Small intestine (tissue), 16 donors: ENCODE data around the gene LAGE3. TPM values are rescaled to one million over a fixed set of nuclear protein-coding genes. Genes with fewer than 3 reads are reported as not detected.

ENCODE experiments used
- DNase-seq, 2 donors: peaks; one replicate each; pipeline versions ENCODE4 v3.0.0 to v3.0.0-alpha.2; 2013
- FAIRE-seq: peaks from 2 replicates; lab custom pipeline; 2012; peaks lifted over from hg19 to GRCh38; lab: Jason Lieb, UNC
- H3K27ac ChIP-seq, 3 donors: one replicate each; pipeline ENCODE4 v1.5.1; 2013; ENCODE audit warnings: low read length in 2 of 3, mild to moderate bottlenecking in 2 of 3, control low read depth in 1 of 3, inconsistent platforms in 1 of 3, low read depth in 1 of 3, moderate library complexity in 1 of 3
- H3K27me3 ChIP-seq, 3 donors: one replicate each; pipeline ENCODE4 v1.6.1; 2013; ENCODE audit warnings: low read length in 3 of 3, inconsistent platforms in 1 of 3; ENCODE audit not compliant: control insufficient read depth in 3 of 3, insufficient read depth in 3 of 3
- H3K36me3 ChIP-seq, 3 donors: one replicate each; pipeline ENCODE4 v1.6.1; 2013; ENCODE audit warnings: low read length in 3 of 3, inconsistent platforms in 1 of 3, low read depth in 1 of 3, mild to moderate bottlenecking in 1 of 3, moderate library complexity in 1 of 3; ENCODE audit not compliant: control insufficient read depth in 3 of 3, insufficient read depth in 2 of 3
- H3K4me1 ChIP-seq, 3 donors: one replicate each; pipeline ENCODE4 v1.6.1; 2013; ENCODE audit warnings: low read length in 2 of 3, inconsistent platforms in 1 of 3, low read depth in 1 of 3, mild to moderate bottlenecking in 1 of 3, moderate library complexity in 1 of 3; ENCODE audit not compliant: control insufficient read depth in 3 of 3, insufficient read depth in 2 of 3
- H3K4me3 ChIP-seq, 3 donors: one replicate each; pipeline ENCODE4 v1.5.1; 2013; ENCODE audit warnings: low read length in 3 of 3, control low read depth in 1 of 3, inconsistent platforms in 1 of 3, low read depth in 1 of 3, mild to moderate bottlenecking in 1 of 3, moderate library complexity in 1 of 3
- H3K9me3 ChIP-seq, 2 donors: one replicate each; pipeline ENCODE4 v1.6.1; 2013; ENCODE audit warnings: low read depth in 1 of 2, low read length in 1 of 2; ENCODE audit not compliant: control insufficient read depth in 2 of 2, insufficient read depth in 1 of 2
- WGBS, 3 donors: extraction: QIAGEN DNeasy Blood & Tissue Kit; methylation state at CpG; one replicate each; pipeline ENCODE4 v1.1.7; 2013; 5-methylcytosine and 5-hydroxymethylcytosine counted together
- long read RNA-seq, 10 donors: transcript quantifications; one replicate each; lab custom pipeline, GENCODE V29; 2026
- polyA plus RNA-seq, 4 donors: library from polyadenylated mRNA; stranded (reverse) in 3 of 4; unstranded in 1 of 4; fragments of 200-250 nt in 3 of 4; fragments of 120-200 nt in 1 of 4; gene quantifications; one replicate each; pipeline versions ENCODE4 v1.2.1 to v1.2.3, GENCODE V29; 2013
- donor health status: healthy with polysubstance abuse.
- donor health status: control.
- donor health status: control.
- donor health status: Bipolar disorder and iron deficiency.
- donor health status: healthy.

LAGE3 gene, protein sequence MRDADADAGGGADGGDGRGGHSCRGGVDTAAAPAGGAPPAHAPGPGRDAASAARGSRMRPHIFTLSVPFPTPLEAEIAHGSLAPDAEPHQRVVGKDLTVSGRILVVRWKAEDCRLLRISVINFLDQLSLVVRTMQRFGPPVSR
- polyA plus RNA-seq = 10 to 100 TPM in 3 of 4 donors, 1 to 10 TPM in 1; 8.1 to 26.6 (median 21.8) TPM
- long read RNA-seq, donor 1, transcript LAGE3-201 (3 exons, 949 nt) = major isoform, 67 of 67 reads
- long read RNA-seq, donor 1, partial matches to known transcripts = 0 of 67 reads
- long read RNA-seq, donor 1, other reads (novel, unspliced or antisense) = 0 of 67 reads
- long read RNA-seq, donor 2, transcript LAGE3-201 (3 exons, 949 nt) = major isoform, 10 of 10 reads
- long read RNA-seq, donor 2, partial matches to known transcripts = 0 of 10 reads
- long read RNA-seq, donor 2, other reads (novel, unspliced or antisense) = 0 of 10 reads
- long read RNA-seq, donor 3, transcript LAGE3-201 (3 exons, 949 nt) = major isoform, 24 of 24 reads
- long read RNA-seq, donor 3, partial matches to known transcripts = 0 of 24 reads
- long read RNA-seq, donor 3, other reads (novel, unspliced or antisense) = 0 of 24 reads
- long read RNA-seq, donor 4 = 0 reads
- long read RNA-seq, donor 5, transcript LAGE3-201 (3 exons, 949 nt) = major isoform, 12 of 12 reads
- long read RNA-seq, donor 5, partial matches to known transcripts = 0 of 12 reads
- long read RNA-seq, donor 5, other reads (novel, unspliced or antisense) = 0 of 12 reads
- long read RNA-seq, donor 6, transcript LAGE3-201 (3 exons, 949 nt) = major isoform, 19 of 19 reads
- long read RNA-seq, donor 6, partial matches to known transcripts = 0 of 19 reads
- long read RNA-seq, donor 6, other reads (novel, unspliced or antisense) = 0 of 19 reads
- long read RNA-seq, donor 7, transcript LAGE3-201 (3 exons, 949 nt) = major isoform, 52 of 52 reads
- long read RNA-seq, donor 7, partial matches to known transcripts = 0 of 52 reads
- long read RNA-seq, donor 7, other reads (novel, unspliced or antisense) = 0 of 52 reads
- long read RNA-seq, donor 8, partial matches to known transcripts = 0 of 2 reads
- long read RNA-seq, donor 8, other reads (novel, unspliced or antisense) = 0 of 2 reads
- long read RNA-seq, donor 9, partial matches to known transcripts = 0 of 1 reads
- long read RNA-seq, donor 9, other reads (novel, unspliced or antisense) = 0 of 1 reads
- long read RNA-seq, donor 10, transcript LAGE3-201 (3 exons, 949 nt) = major isoform, 31 of 31 reads
- long read RNA-seq, donor 10, partial matches to known transcripts = 0 of 31 reads
- long read RNA-seq, donor 10, other reads (novel, unspliced or antisense) = 0 of 31 reads

DNA sequence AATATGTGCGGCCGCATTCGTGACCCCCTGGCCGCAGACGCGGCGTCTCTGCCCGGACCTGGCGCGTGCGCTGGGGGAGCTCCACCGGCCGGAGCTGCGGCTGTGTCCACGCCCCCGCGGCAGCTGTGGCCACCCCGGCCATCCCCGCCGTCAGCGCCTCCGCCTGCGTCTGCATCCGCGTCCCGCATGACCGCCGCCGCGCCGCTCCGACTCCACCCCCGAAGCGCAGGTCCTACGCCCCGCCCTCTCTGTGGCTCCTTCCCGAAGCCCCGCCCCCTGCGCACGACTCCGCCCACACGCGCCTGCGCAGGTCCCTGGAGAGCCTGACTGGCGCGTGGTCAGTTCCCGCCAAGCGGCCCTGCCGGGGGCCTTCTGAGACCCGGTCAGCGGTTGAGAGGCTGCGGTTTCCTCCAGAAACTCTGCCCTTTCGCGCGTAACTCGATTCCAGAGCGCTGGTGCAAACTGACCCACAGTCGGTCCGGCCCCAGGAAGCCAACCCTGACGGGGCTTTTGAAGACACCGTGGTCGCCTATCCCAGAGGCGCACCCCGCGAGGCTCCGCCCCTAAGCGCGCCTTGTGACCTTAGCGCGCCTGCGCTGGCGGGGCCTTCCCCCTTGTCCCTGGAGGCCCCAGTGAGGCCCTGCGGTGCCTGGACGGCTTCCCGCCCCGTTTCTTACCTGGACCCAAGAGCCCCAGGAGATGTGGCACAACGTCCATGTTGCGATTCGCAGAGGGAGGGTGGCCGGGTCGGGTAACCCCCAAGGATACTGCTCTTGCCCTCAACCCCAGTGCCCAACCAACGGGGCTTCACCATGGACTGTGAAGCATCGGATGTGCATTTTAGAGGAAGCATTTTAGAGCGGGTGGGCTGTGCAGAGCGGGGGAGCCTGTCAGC, at the start of gene LAGE3:
LAGE3 (minus strand) TSS at position 554 of the 895 bp plus-strand sequence; CDS start at position 188, 366 bp downstream.
- Histone ChIP-seq H3K36me3 (peaks cover 0 to 12% (median 0%) of the 10 kb centered on the region in 3 donors), H3K4me1 (peaks cover 0 to 5% (median 0%) of the 10 kb centered on the region in 3 donors), H3K27me3 (no peaks in the 10 kb centered on the region), H3K4me3 (peak within 1 kb of the TSS; percentile 41 to 55 (median 52)), H3K9me3 (no peaks in the 10 kb centered on the region), H3K27ac (peak within 1 kb of the TSS; percentile 34 to 93 (median 90))
- DNase-seq (peak; percentile 85 to 94), FAIRE-seq (no peak)
- 2 to 54% (median 5%) methylated on average over 42 to 85 of the region's 85 CpGs for WGBS, 3 donors

DNA sequence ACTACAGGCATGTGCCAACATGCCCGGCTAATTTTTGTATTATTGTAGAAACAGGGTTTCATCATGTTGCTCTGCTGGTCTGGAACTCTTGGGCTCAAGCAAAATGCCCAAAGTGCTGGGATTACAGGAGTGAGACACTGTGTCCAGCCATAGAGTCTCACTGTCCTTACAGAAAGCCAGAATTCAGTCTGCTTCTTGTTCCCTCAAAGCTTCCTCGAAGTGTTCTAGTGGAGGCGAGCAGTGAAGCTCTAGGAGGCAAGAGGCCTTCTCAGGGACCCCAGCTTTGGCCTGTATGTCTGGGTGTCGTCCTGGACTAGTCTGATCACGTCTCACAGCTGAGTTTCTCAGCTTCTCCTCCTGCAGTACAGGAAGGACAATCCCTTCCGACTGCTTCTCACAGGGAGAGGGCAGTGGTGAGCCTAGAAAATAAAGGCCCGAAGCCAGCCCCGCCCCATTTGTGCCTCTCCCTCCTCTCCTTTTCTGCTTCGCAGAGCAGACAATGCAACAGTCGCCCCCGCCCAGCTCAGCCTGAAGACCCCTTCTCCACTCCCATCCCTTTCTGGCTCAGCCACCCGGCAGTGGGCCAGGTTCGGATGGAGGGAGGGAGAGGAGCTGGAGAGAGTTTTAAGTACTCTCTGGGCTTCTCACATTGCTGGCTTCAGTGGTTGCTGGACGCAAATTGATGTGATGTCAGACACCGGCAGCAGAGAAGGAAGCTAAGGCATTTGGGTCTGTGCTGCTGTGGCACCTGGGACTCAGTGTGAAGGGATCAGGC, 48.0 kb upstream of the LAGE3 start:
- no peaks in the 10 kb centered on the region for H3K9me3 ChIP-seq
- peaks cover 0 to 20% (median 0%) of the 10 kb centered on the region in 3 donors for H3K4me1 ChIP-seq
- FAIRE-seq (no peak), DNase-seq (peak; percentile 80 to 82)
- peaks cover 0 to 5% (median 0%) of the 10 kb centered on the region in 3 donors for H3K36me3 ChIP-seq
- 7 to 28% (median 10%) methylated on average over 13 to 15 of the region's 15 CpGs for WGBS, 3 donors
- peak overlapping the region in 1 of 3 donors; percentile 37 for H3K4me3 ChIP-seq
- no peaks in the 10 kb centered on the region for H3K27me3 ChIP-seq
- H3K27ac ChIP-seq = peak overlapping the region in 2 of 3 donors; percentile 74 to 82

GRCh38 chrX:154525606-154526490, 46.8 kb upstream of the LAGE3 start:
- DNase-seq = no peak
- H3K4me3 ChIP-seq = no peak overlapping the region
- 78 to 85% (median 81%) methylated on average over 13 to 14 of the region's 14 CpGs for WGBS, 3 donors
- H3K9me3 ChIP-seq = no peaks in the 10 kb centered on the region
- no peak for FAIRE-seq
- H3K4me1 ChIP-seq = peaks cover 0 to 12% (median 0%) of the 10 kb centered on the region in 3 donors
- H3K27ac ChIP-seq = no peak overlapping the region
- no peaks in the 10 kb centered on the region for H3K27me3 ChIP-seq
- H3K36me3 ChIP-seq = peaks cover 0 to 2% (median 0%) of the 10 kb centered on the region in 3 donors

DNA sequence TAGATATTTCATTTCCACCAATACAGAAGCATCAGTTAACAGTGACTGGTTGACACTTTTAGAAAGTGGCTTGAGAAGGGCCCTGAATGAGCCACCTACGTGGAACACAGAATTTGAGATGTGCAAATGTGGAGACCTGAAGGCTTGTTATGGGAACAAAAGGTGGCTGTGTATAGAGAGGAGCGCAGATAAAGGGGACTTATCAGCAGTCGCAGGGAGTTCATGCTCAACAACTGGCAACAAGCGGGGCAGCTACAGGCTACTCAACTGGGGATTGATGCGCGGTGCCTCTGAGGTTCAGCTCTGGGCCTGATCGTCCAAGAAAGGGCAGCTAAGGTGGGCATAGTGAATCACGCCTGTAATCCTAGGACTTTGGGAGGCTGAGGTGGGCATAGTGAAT, 40.3 kb upstream of the LAGE3 start:
- 89 to 95% (median 94%) methylated on average over 8 of the region's 8 CpGs for WGBS, 3 donors
- Histone ChIP-seq H3K4me1 (peaks cover 0 to 20% (median 0%) of the 10 kb centered on the region in 3 donors), H3K27ac (no peak overlapping the region), H3K27me3 (no peaks in the 10 kb centered on the region), H3K36me3 (no peaks in the 10 kb centered on the region), H3K4me3 (no peak overlapping the region), H3K9me3 (no peaks in the 10 kb centered on the region)
- FAIRE-seq = no peak
- no peak for DNase-seq

- no peaks in the 10 kb centered on the region for H3K27me3 ChIP-seq
- no peaks in the 10 kb centered on the region for H3K9me3 ChIP-seq
- FAIRE-seq (no peak), DNase-seq (peak; percentile 51 to 58)
- 34 to 56% (median 37%) methylated on average over 25 of the region's 25 CpGs for WGBS, 3 donors
- peak overlapping the region; percentile 69 to 100 (median 98) for H3K27ac ChIP-seq
- peak overlapping the region in 2 of 3 donors; percentile 6 to 61 for H3K4me3 ChIP-seq
- peaks cover 0 to 20% (median 0%) of the 10 kb centered on the region in 3 donors for H3K4me1 ChIP-seq
- peaks cover 0 to 13% (median 0%) of the 10 kb centered on the region in 3 donors for H3K36me3 ChIP-seq
These were observed 38.2 kb upstream of the LAGE3 start for GRCh38 chrX:154517101-154517781.

DNA sequence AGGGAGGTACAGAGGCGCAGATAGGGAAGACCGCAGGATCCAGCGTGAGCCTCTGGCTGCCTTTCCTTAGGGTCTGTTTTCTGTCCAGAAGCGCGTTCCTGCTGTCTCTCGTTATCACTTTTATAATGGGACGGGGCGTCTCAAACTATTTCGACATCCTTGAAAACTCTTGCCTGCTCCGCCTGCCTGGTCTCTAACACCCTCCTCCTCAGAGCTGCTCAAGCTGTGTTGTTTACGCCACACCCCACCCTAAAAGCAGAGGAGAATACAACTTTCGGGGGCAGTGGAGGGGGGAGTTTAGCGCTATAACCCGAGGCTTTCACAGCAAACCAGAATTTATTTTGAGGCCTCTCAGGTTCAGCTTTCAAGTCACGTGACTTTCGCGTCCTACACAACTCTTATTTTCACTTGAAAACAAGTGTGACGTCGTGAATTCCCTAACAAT, 37.6 kb upstream of the LAGE3 start:
- Histone ChIP-seq H3K36me3 (peaks cover 0 to 16% (median 0%) of the 10 kb centered on the region in 3 donors), H3K4me3 (peak overlapping the region in 2 of 3 donors; percentile 45 to 61), H3K27ac (peak overlapping the region; percentile 69 to 100 (median 98)), H3K4me1 (peaks cover 0 to 20% (median 0%) of the 10 kb centered on the region in 3 donors), H3K9me3 (no peaks in the 10 kb centered on the region), H3K27me3 (no peaks in the 10 kb centered on the region)
- FAIRE-seq (no peak), DNase-seq (peak; percentile 30 to 65)
- WGBS, 3 donors = 5 to 47% (median 10%) methylated on average over 19 of the region's 19 CpGs
